ENCODE measurements around the gene RAB3GAP2. TPM values are rescaled to one million over a fixed set of nuclear protein-coding genes. Genes with fewer than 3 reads are reported as not detected.
"Not testable (repeated sequence)": the region's sequence is repeated elsewhere in the genome, so short reads cannot be mapped to it uniquely, and the experiment has no call there.

The RAB3GAP2 gene
- total RNA-seq, 1 donor from 2014 or later = 23.9 TPM

- no peak for DNase-seq
- intact Hi-C loops (cut with DNase I) = loop anchor here (10.0 kb wide), 1 partner anchor 233 kb away; the partner anchor contains the start of gene MARK1
- ATAC-seq (ENCODE audit: poor library complexity) = no peak
These were observed 19.3 kb upstream of the RAB3GAP2 start for GRCh38 chr1:220291580-220291979.

- DNase-seq (no peak), ATAC-seq (ENCODE audit: poor library complexity) (no peak)
- intact Hi-C loops (cut with DNase I) = loop anchor here (10.0 kb wide), 1 partner anchor 235 kb away; the partner anchor contains the start of gene MARK1
These were observed 18.0 kb upstream of the RAB3GAP2 start for GRCh38 chr1:220290140-220290761.

GRCh38 chr1:220287129-220287528, 14.9 kb upstream of the RAB3GAP2 start:
- intact Hi-C loops (cut with DNase I) = no loop called here
- no peak for DNase-seq
- no peak for ATAC-seq (ENCODE audit: poor library complexity)

GRCh38 chr1:220283625-220284024, 11.4 kb upstream of the RAB3GAP2 start:
- intact Hi-C loops (cut with DNase I) = no loop called here
- ATAC-seq (ENCODE audit: poor library complexity) (no peak), DNase-seq (no peak)

- DNase-seq (no peak), ATAC-seq (ENCODE audit: poor library complexity) (no peak)
- intact Hi-C loops (cut with DNase I) = no loop called here
These were observed 8.9 kb upstream of the RAB3GAP2 start for GRCh38 chr1:220281159-220281574.

GRCh38 chr1:220280249-220280648, 8.0 kb upstream of the RAB3GAP2 start:
- ATAC-seq (ENCODE audit: poor library complexity) = no peak
- intact Hi-C loops (cut with DNase I) = no loop called here

GRCh38 chr1:220278991-220279390, 6.7 kb upstream of the RAB3GAP2 start:
- intact Hi-C loops (cut with DNase I) = no loop called here
- ATAC-seq (ENCODE audit: poor library complexity) (no peak), DNase-seq (no peak)

More at GRCh38 chr1:220280249-220280648, 8.0 kb upstream of the RAB3GAP2 start:
- no peak for DNase-seq

- intact Hi-C loops (cut with DNase I) = no loop called here
- DNase-seq = no peak
- ATAC-seq (ENCODE audit: poor library complexity) = no peak
These were observed 3.2 kb upstream of the RAB3GAP2 start for GRCh38 chr1:220275430-220275829.

GRCh38 chr1:220274251-220274855, 2.1 kb upstream of the RAB3GAP2 start:
- no peak for DNase-seq
- ATAC-seq (ENCODE audit: poor library complexity) = no peak
- intact Hi-C loops (cut with DNase I) = no loop called here

- intact Hi-C loops (cut with DNase I) = no loop called here
- DNase-seq (no peak), ATAC-seq (ENCODE audit: poor library complexity) (no peak)
These were observed 513 bp upstream of the RAB3GAP2 start for GRCh38 chr1:220272841-220273090.

- ATAC-seq (ENCODE audit: poor library complexity) (peak; percentile 8), DNase-seq (no peak)
- intact Hi-C loops (cut with DNase I) = no loop called here
These were observed 577 bp downstream of the RAB3GAP2 start for GRCh38 chr1:220271706-220272046.

GRCh38 chr1:220269036-220269435, 3.2 kb downstream of the RAB3GAP2 start:
- DNase-seq = no peak
- intact Hi-C loops (cut with DNase I) = no loop called here
- no peak for ATAC-seq (ENCODE audit: poor library complexity)

GRCh38 chr1:220267630-220268029, 4.6 kb downstream of the RAB3GAP2 start:
- DNase-seq (no peak), ATAC-seq (ENCODE audit: poor library complexity) (no peak)
- intact Hi-C loops (cut with DNase I) = no loop called here

GRCh38 chr1:220260228-220260627, 12.0 kb downstream of the RAB3GAP2 start:
- DNase-seq; intact Hi-C loops (cut with DNase I); ATAC-seq (ENCODE audit: poor library complexity): not testable (repeated sequence)

GRCh38 chr1:220259756-220260155, 12.5 kb downstream of the RAB3GAP2 start:
- ATAC-seq (ENCODE audit: poor library complexity); DNase-seq; intact Hi-C loops (cut with DNase I): not testable (repeated sequence)

- intact Hi-C loops (cut with DNase I); DNase-seq; ATAC-seq (ENCODE audit: poor library complexity): not testable (repeated sequence)
These were observed 16.1 kb downstream of the RAB3GAP2 start for GRCh38 chr1:220256194-220256593.

- intact Hi-C loops (cut with DNase I) = no loop called here
- DNase-seq = no peak
- ATAC-seq (ENCODE audit: poor library complexity) = no peak
These were observed 17.0 kb downstream of the RAB3GAP2 start for GRCh38 chr1:220255204-220255603.

- ATAC-seq (ENCODE audit: poor library complexity) = peak; percentile 71
- DNase-seq; intact Hi-C loops (cut with DNase I): not testable (repeated sequence)
These were observed 19.0 kb downstream of the RAB3GAP2 start for GRCh38 chr1:220253290-220253689.

GRCh38 chr1:220251272-220251671, 21.0 kb downstream of the RAB3GAP2 start:
- DNase-seq (no peak), ATAC-seq (ENCODE audit: poor library complexity) (no peak)
- intact Hi-C loops (cut with DNase I) = no loop called here

- intact Hi-C loops (cut with DNase I) = no loop called here
- no peak for DNase-seq
- ATAC-seq (ENCODE audit: poor library complexity) = no peak
These were observed 21.6 kb downstream of the RAB3GAP2 start for GRCh38 chr1:220250681-220251080.

GRCh38 chr1:220249522-220249921, 22.7 kb downstream of the RAB3GAP2 start:
- DNase-seq (no peak), ATAC-seq (ENCODE audit: poor library complexity) (no peak)
- intact Hi-C loops (cut with DNase I) = no loop called here
